ENCODE measurements around the gene TBL1X. TPM values are rescaled to one million over a fixed set of nuclear protein-coding genes. Genes with fewer than 3 reads are reported as not detected.

The TBL1X gene
- total and polyA plus RNA-seq, 2 of the 8 experiments (the other 6 are each of a cell fraction or from before 2014, with no cell fraction given): 13.3 to 25.6 TPM

GRCh38 chrX:9597361-9598035 lies 132.6 kb downstream of the TBL1X start:
- no peak overlapping the region for H3K4ac ChIP-seq (replicated peaks; ENCODE audit: insufficient read length, low read depth, low read length)
- H4K91ac ChIP-seq (replicated peaks; ENCODE audit: insufficient read length, low read length): no peak overlapping the region
- TF ChIP-seq GTF2F1 (IDR thresholded peaks at IDR 0.05; ENCODE audit: borderline replicate concordance, low read depth, low read length): no peak
- no peak for TF ChIP-seq EZH2 (IDR thresholded peaks at IDR 0.05; ENCODE audit: low read depth, low read length, severe bottlenecking)
- TF ChIP-seq CHD2 (IDR thresholded peaks at IDR 0.05; ENCODE audit: low read length): no peak
- H3K9ac ChIP-seq (replicated peaks in 1 of 4; ENCODE audit: extremely low read depth in 1 of 4, low read depth in 3 of 4, low read length in 3 of 4): no peak overlapping the region
- no peak overlapping the region for H2BK5ac ChIP-seq (ENCODE audit: low read depth, low read length)
- no peaks in the 10 kb centered on the region for H3K23me2 ChIP-seq (ENCODE audit: low read depth, low read length)
- no peaks in the 10 kb centered on the region for H3K36me3 ChIP-seq (ENCODE audit: control insufficient read depth in 2 of 4, insufficient read depth in 4 of 4, low read length in 3 of 4)
- no peak overlapping the region for H3K4me3 ChIP-seq (ENCODE audit: extremely low read depth in 1 of 4, insufficient read depth in 2 of 4, low read depth in 3 of 4, low read length in 4 of 4)
- H4K20me1 ChIP-seq (replicated peaks in 1 of 2; ENCODE audit: control insufficient read depth in 1 of 2, insufficient read depth in 2 of 2, low read length in 2 of 2): peaks cover 0 to 1% of the 10 kb centered on the region in 2 experiments
- 86% methylated on average over 12 of the region's 13 CpGs; no CpG with 5 or more reads in 1 of the 2 experiments for WGBS, 2 experiments (ENCODE audit: extremely low coverage in 1 of 2, insufficient coverage in 1 of 2, insufficient read length in 1 of 2, insufficient replicate concordance in 2 of 2, low coverage in 1 of 2, low lambda C conversion rate in 2 of 2, missing lambda C conversion rate in 1 of 2)
- no peak overlapping the region for H3K23ac ChIP-seq (ENCODE audit: insufficient read length)
- no peaks in the 10 kb centered on the region for H3K9me3 ChIP-seq (ENCODE audit: insufficient read depth in 2 of 2, low read depth in 1 of 2, low read length in 1 of 2)
- ChIA-PET POLR2A (ENCODE audit: partially characterized antibody) (interaction anchor here (0.6 kb wide), 1 partner anchor 367 kb away, joined by 3 read pairs; no protein-coding TSS in a partner anchor), CTCF (ENCODE audit: partially characterized antibody) (no interaction called here)
- H2AFZ ChIP-seq (ENCODE audit: low read length): no peak overlapping the region
- no peak overlapping the region for H3K27ac ChIP-seq (ENCODE audit: low read depth, low read length)
- H3K56ac ChIP-seq (replicated peaks; ENCODE audit: insufficient read length, low read depth, low read length): no peak overlapping the region
- no peaks in the 10 kb centered on the region for H3K79me1 ChIP-seq (ENCODE audit: low read depth, low read length)
- DNase-seq (ENCODE audit: low read depth in 1 of 2, low spot score in 2 of 2): no peak
- no peak overlapping the region for H3K4me2 ChIP-seq (ENCODE audit: insufficient read depth in 1 of 2, low read depth in 2 of 2, low read length in 2 of 2)
- H3K79me2 ChIP-seq (ENCODE audit: control insufficient read depth in 1 of 2, insufficient read depth in 2 of 2, low read length in 2 of 2): 0 out of 4 replicates have a peak, but pooled peaks cover 0 to 2% of the 10 kb centered on the region in 2 experiments
- peaks cover 0 to 4% (median 1%) of the 10 kb centered on the region in 4 experiments; a peak in 4 of 7 replicates for H3K4me1 ChIP-seq (replicated peaks in 1 of 4; ENCODE audit: control insufficient read depth in 3 of 4, insufficient read depth in 4 of 4, low read length in 3 of 4)
- no peak overlapping the region for H2BK15ac ChIP-seq (ENCODE audit: low read length)
- H3K18ac ChIP-seq (ENCODE audit: extremely low read depth, low read length): no peak overlapping the region
- no peaks in the 10 kb centered on the region for H3K27me3 ChIP-seq (replicated peaks in 1 of 4; ENCODE audit: control insufficient read depth in 3 of 4, extremely low read depth in 1 of 4, insufficient read depth in 3 of 4, low read length in 3 of 4)
- H2BK12ac ChIP-seq (ENCODE audit: low read depth, low read length): no peak overlapping the region
- H2BK120ac ChIP-seq (replicated peaks; ENCODE audit: low read depth, low read length): no peak overlapping the region
- H4K8ac ChIP-seq (ENCODE audit: extremely low read depth, insufficient read depth, low read length): no peak overlapping the region
- H4K5ac ChIP-seq (ENCODE audit: insufficient read length, low read depth, low read length): no peak overlapping the region
- H2AK5ac ChIP-seq (ENCODE audit: low read depth, low read length): no peak overlapping the region; the same call in 1 of the 2 replicates
- no peak overlapping the region for H3K14ac ChIP-seq (ENCODE audit: insufficient read length)
- no peak overlapping the region for H2BK20ac ChIP-seq (ENCODE audit: low read length)
- FAIRE-seq: no peak

All from H1 (cell line).